Measurements from ENCODE around the gene SAMD4A. TPM values are rescaled to one million over a fixed set of nuclear protein-coding genes. Genes with fewer than 3 reads are reported as not detected.
A peak's percentile ranks its signal among the peaks of the same experiment; 100 is the strongest.

The SAMD4A gene
- total RNA-seq, 2 donors from 2014 or later = 0.26 to 1.0 TPM

DNA sequence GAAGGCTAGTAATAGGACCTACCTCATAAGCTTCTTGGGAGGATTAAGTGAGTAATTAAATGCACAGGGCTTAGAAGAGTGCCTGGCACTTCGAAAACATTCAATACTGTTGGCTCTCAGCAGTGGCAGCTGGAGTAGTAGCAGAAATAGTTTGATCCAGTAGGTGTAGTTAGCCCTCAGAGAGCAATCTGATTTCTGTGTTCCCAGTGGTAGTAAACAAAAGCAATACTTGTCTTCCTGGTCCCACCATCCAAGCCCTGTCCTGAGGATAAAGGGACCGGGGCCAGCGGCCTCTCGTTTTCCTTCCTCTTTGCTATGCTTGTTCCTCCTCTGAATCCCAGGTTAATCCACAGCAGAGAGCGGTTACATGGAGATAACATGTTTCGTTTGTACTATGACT, 131.6 kb downstream of the SAMD4A start:
- Mint-ChIP-seq H3K4me3 (no peak overlapping the region), H3K27me3 (peaks cover 44 to 61% of the 10 kb centered on the region in 2 donors), H3K27ac (no peak overlapping the region), H3K9me3 (no peaks in the 10 kb centered on the region), H3K4me1 (ENCODE audit: low read depth in 2 of 2) (no peaks in the 10 kb centered on the region), H3K36me3 (no peaks in the 10 kb centered on the region)
- no peak for DNase-seq (ENCODE audit: low spot score)
- no peak for ATAC-seq

DNA sequence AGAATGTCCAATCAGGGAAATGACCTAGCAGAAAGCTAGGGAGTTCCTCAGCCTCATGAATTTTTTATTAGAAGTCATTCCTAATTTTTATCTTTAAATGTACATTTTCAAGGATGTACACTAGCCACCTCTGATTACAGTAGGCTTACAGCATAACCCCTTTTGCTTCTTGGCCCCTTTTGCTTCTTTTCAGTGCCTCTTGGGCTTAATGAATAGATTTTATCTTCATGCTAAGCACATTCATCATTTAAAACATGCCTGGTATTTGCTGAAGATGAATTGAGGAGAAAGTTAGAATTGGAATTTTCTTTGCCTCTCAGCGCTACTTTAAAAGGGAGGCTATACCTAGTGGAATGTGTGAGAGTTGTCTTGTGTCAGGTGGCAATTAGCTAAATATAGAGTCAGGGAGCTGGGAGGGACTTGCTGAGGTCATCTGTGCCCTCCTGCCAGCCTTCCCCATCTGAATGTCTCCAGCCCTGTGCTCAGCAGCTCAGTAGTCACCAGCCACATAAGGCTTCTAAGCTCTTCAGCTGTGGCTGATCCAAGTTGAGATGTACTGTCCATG, 132.1 kb downstream of the SAMD4A start:
- Mint-ChIP-seq H3K4me1 (ENCODE audit: low read depth in 2 of 2) (no peaks in the 10 kb centered on the region), H3K27ac (no peak overlapping the region), H3K27me3 (peaks cover 38 to 56% of the 10 kb centered on the region in 2 donors), H3K36me3 (no peaks in the 10 kb centered on the region), H3K9me3 (no peaks in the 10 kb centered on the region), H3K4me3 (no peak overlapping the region)
- ATAC-seq (no peak), DNase-seq (ENCODE audit: low spot score) (no peak)

- H3K9me3 Mint-ChIP-seq = no peaks in the 10 kb centered on the region
Measured at GRCh38 chr14:54699735-54700134, 132.8 kb downstream of the SAMD4A start.

GRCh38 chr14:54700717-54701116, 133.8 kb downstream of the SAMD4A start:
- ATAC-seq = no peak
- peaks cover 29 to 46% of the 10 kb centered on the region in 2 donors for H3K27me3 Mint-ChIP-seq
- no peaks in the 10 kb centered on the region for H3K4me1 Mint-ChIP-seq (ENCODE audit: low read depth in 2 of 2)
- H3K27ac Mint-ChIP-seq = no peak overlapping the region
- no peak overlapping the region for H3K4me3 Mint-ChIP-seq
- DNase-seq (ENCODE audit: low spot score) = no peak
- H3K9me3 Mint-ChIP-seq = no peaks in the 10 kb centered on the region
- H3K36me3 Mint-ChIP-seq = no peaks in the 10 kb centered on the region

More at GRCh38 chr14:54699735-54700134, 132.8 kb downstream of the SAMD4A start:
- DNase-seq (ENCODE audit: low spot score) (no peak), ATAC-seq (no peak)
- Mint-ChIP-seq H3K4me1 (ENCODE audit: low read depth in 2 of 2) (no peaks in the 10 kb centered on the region), H3K4me3 (no peak overlapping the region), H3K36me3 (no peaks in the 10 kb centered on the region), H3K27ac (no peak overlapping the region), H3K27me3 (peaks cover 34 to 50% of the 10 kb centered on the region in 2 donors)

GRCh38 chr14:54702014-54702491, 135.1 kb downstream of the SAMD4A start:
- Mint-ChIP-seq H3K27me3 (peaks cover 31 to 48% of the 10 kb centered on the region in 2 donors), H3K9me3 (no peaks in the 10 kb centered on the region), H3K36me3 (no peaks in the 10 kb centered on the region), H3K4me3 (no peak overlapping the region), H3K27ac (no peak overlapping the region), H3K4me1 (ENCODE audit: low read depth in 2 of 2) (no peaks in the 10 kb centered on the region)
- DNase-seq (ENCODE audit: low spot score) (no peak), ATAC-seq (no peak)

DNA sequence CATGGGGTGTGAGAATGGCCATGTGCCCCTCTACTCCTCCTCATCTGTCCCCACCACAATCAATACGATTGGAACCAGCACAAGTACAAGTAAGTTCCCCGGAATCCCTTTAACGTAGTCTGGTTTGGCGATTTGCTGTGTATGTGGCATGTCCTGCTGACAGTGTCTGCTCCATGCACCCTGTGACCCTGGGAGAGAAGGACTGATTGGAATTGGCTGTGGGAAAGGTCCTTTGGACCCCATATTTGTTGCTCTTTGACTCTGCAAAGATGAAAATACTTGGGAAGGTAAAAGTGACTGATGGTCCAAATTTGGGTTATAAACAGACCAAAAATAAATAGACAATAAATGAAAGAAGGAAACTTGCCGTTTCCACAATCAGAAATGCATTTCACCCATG, 135.6 kb downstream of the SAMD4A start:
- H3K27me3 Mint-ChIP-seq = peaks cover 27 to 43% of the 10 kb centered on the region in 2 donors
- H3K36me3 Mint-ChIP-seq = no peaks in the 10 kb centered on the region
- no peaks in the 10 kb centered on the region for H3K4me1 Mint-ChIP-seq (ENCODE audit: low read depth in 2 of 2)

GRCh38 chr14:54703082-54703481, 136.2 kb downstream of the SAMD4A start:
- Mint-ChIP-seq H3K27ac (no peak overlapping the region), H3K4me1 (ENCODE audit: low read depth in 2 of 2) (no peaks in the 10 kb centered on the region), H3K36me3 (no peaks in the 10 kb centered on the region), H3K27me3 (peaks cover 27 to 41% of the 10 kb centered on the region in 2 donors), H3K4me3 (no peak overlapping the region), H3K9me3 (no peaks in the 10 kb centered on the region)
- ATAC-seq = no peak
- DNase-seq (ENCODE audit: low spot score) = no peak

More for the DNA sequence above, 135.6 kb downstream of the SAMD4A start:
- ATAC-seq (no peak), DNase-seq (ENCODE audit: low spot score) (no peak)
- H3K27ac Mint-ChIP-seq = no peak overlapping the region
- no peaks in the 10 kb centered on the region for H3K9me3 Mint-ChIP-seq
- H3K4me3 Mint-ChIP-seq = no peak overlapping the region

DNA sequence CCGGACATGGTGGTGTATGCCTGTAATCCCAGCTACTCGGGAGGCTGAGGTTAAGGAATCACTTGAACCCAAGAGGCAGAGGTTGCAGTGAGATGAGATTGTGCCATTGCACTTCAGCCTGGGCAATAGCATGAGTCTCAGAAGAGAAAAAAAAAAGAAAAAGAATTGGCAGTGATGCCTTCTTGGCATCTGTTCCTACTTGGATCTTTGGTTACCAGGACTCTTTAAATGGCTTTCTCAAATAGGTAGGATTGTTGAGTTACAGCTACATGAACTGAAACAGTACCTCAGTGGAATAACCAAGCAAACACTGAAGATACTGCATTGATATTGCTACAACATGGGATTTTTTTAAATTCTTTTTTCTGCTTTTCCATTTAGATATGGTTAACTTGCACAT, 136.8 kb downstream of the SAMD4A start:
- DNase-seq (ENCODE audit: low spot score) = no peak
- no peaks in the 10 kb centered on the region for H3K4me1 Mint-ChIP-seq (ENCODE audit: low read depth in 2 of 2)
- no peak for ATAC-seq
- no peaks in the 10 kb centered on the region for H3K9me3 Mint-ChIP-seq
- H3K4me3 Mint-ChIP-seq = no peak overlapping the region
- no peak overlapping the region for H3K27ac Mint-ChIP-seq
- H3K27me3 Mint-ChIP-seq = peaks cover 25 to 37% of the 10 kb centered on the region in 2 donors
- no peaks in the 10 kb centered on the region for H3K36me3 Mint-ChIP-seq

- Mint-ChIP-seq H3K9me3 (no peaks in the 10 kb centered on the region), H3K27me3 (peaks cover 22 to 30% of the 10 kb centered on the region in 2 donors), H3K4me3 (no peak overlapping the region), H3K27ac (no peak overlapping the region), H3K4me1 (ENCODE audit: low read depth in 2 of 2) (peaks cover 4 to 5% of the 10 kb centered on the region in 2 donors), H3K36me3 (no peaks in the 10 kb centered on the region)
- ATAC-seq = no peak
- DNase-seq (ENCODE audit: low spot score) = no peak
Measured at GRCh38 chr14:54704768-54705167, 137.8 kb downstream of the SAMD4A start.

DNA sequence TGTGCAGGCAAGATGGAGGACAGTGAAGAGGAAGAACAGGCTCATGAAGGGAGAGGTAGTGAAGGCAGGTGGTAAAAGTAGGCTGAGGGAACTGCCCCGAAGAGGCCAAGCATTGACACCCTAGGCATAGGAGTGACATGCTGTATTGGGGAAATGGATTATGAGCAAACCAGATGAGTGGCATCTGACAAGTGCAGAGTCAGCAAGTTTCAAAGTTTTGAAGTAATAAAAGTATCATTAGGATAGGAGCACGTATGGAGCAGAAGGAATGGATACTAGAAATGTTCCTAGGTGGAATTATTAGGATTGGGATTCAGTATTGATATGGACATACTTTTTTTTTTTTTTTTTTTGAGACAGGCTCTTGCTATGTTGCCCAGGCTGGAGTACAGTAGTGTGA, 139.8 kb downstream of the SAMD4A start:
- ATAC-seq = no peak

DNA sequence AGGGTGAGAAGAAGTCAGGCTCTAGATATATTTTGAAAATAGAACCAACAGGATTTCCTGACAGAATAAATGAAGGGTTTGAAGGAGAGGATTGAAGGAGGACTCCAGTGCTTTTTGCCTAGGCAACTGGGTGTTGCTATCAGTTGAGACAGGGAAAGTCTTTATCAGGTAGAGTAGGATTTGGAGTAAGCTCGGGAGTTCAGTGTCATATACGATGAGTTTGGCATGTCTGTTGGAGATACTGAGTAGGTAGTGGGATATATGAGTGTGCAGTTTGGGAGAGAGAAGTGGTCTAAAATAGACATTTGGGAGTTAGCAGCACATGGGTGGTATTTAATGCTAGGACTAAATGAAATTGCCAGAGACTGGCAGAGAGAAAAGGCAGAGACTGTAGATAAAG, 141.2 kb downstream of the SAMD4A start:
- H3K4me1 Mint-ChIP-seq (ENCODE audit: low read depth in 2 of 2) = peaks cover 4 to 5% of the 10 kb centered on the region in 2 donors
- H3K36me3 Mint-ChIP-seq = no peaks in the 10 kb centered on the region
- H3K27me3 Mint-ChIP-seq = peaks cover 16 to 32% of the 10 kb centered on the region in 2 donors
- no peak overlapping the region for H3K4me3 Mint-ChIP-seq
- no peaks in the 10 kb centered on the region for H3K9me3 Mint-ChIP-seq
- H3K27ac Mint-ChIP-seq = no peak overlapping the region
- ATAC-seq = no peak
- DNase-seq (ENCODE audit: low spot score) = no peak

More for the DNA sequence above, 139.8 kb downstream of the SAMD4A start:
- Mint-ChIP-seq H3K27me3 (peaks cover 15 to 30% of the 10 kb centered on the region in 2 donors), H3K27ac (no peak overlapping the region), H3K4me3 (no peak overlapping the region), H3K9me3 (no peaks in the 10 kb centered on the region), H3K4me1 (ENCODE audit: low read depth in 2 of 2) (peaks cover 4 to 5% of the 10 kb centered on the region in 2 donors), H3K36me3 (no peaks in the 10 kb centered on the region)
- no peak for DNase-seq (ENCODE audit: low spot score)

GRCh38 chr14:54708982-54709381, 142.1 kb downstream of the SAMD4A start:
- Mint-ChIP-seq H3K27ac (no peak overlapping the region), H3K36me3 (no peaks in the 10 kb centered on the region), H3K9me3 (no peaks in the 10 kb centered on the region), H3K4me1 (ENCODE audit: low read depth in 2 of 2) (peaks cover 4 to 5% of the 10 kb centered on the region in 2 donors), H3K4me3 (no peak overlapping the region), H3K27me3 (peaks cover 16 to 33% of the 10 kb centered on the region in 2 donors)
- DNase-seq (ENCODE audit: low spot score) (no peak), ATAC-seq (no peak)

DNA sequence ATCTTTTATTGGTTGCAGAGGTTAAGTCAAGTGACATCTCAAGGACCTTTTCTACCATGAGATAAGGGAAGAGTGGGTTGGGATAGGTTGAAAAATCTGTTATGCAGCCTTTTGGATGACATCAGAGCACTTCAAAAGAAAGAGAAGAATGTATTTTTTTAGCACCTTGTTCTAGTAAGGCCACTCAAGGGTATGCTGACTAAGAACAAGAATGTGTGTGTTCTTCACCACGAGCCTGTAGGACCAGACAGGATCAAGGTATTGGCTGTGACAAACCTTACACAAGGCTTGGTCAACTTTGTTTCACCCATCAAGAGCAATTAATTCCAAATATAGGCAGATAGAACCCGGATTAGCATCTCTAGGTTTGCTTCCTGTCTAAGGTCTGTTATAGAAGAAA, 142.5 kb downstream of the SAMD4A start:
- peaks cover 19 to 38% of the 10 kb centered on the region in 2 donors for H3K27me3 Mint-ChIP-seq
- peak in 1 of 2 donors; percentile 72 for ATAC-seq
- DNase-seq (ENCODE audit: low spot score) = no peak
- H3K36me3 Mint-ChIP-seq = no peaks in the 10 kb centered on the region
- no peaks in the 10 kb centered on the region for H3K9me3 Mint-ChIP-seq
- H3K4me1 Mint-ChIP-seq (ENCODE audit: low read depth in 2 of 2) = peaks cover 4 to 5% of the 10 kb centered on the region in 2 donors
- H3K4me3 Mint-ChIP-seq = no peak overlapping the region
- no peak overlapping the region for H3K27ac Mint-ChIP-seq

DNA sequence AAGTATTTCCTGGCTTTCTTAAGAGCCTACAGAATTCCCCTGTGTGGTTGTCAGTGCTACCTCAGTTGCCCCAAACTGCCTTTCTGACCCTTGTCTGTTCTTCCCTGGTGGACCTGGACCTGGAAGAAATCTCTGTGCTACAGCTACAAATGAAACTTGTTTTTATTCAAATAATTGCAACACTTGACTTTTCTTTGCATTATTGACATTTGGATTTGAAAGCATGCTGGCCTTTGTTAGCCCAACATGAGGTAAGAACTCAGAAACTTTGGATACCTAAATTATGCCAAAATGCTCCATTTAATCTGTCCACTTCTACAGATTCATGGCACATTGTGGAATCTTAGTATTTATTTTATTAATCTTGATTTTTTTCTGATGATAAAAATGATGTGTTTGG, 142.9 kb downstream of the SAMD4A start:
- peaks cover 21 to 42% of the 10 kb centered on the region in 2 donors for H3K27me3 Mint-ChIP-seq
- H3K9me3 Mint-ChIP-seq = no peaks in the 10 kb centered on the region
- H3K4me3 Mint-ChIP-seq = no peak overlapping the region
- no peak for DNase-seq (ENCODE audit: low spot score)
- no peak for ATAC-seq
- peaks cover 4 to 5% of the 10 kb centered on the region in 2 donors for H3K4me1 Mint-ChIP-seq (ENCODE audit: low read depth in 2 of 2)
- no peak overlapping the region for H3K27ac Mint-ChIP-seq
- no peaks in the 10 kb centered on the region for H3K36me3 Mint-ChIP-seq

DNA sequence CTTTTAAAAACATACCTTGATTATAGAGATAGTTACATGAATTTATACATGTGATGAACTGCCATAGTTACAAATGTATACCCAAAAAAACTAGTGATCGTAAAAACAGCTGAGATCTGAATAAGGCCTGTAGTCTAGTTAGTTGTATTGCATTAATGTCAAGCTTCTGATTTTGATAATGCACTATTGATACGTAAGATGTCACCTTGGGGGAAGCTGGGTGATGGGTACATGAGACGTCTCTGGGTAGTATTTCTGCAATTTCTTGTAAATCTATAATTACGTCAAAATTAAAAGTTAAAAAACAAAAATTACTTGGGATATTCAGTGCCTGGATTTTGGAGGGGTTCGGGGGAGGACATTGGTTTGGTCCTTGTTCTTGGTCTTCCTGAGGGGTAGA, 144.4 kb downstream of the SAMD4A start:
- no peaks in the 10 kb centered on the region for H3K36me3 Mint-ChIP-seq
- ATAC-seq = no peak
- peaks cover 4 to 5% of the 10 kb centered on the region in 2 donors for H3K4me1 Mint-ChIP-seq (ENCODE audit: low read depth in 2 of 2)
- peaks cover 24 to 46% of the 10 kb centered on the region in 2 donors for H3K27me3 Mint-ChIP-seq
- no peak overlapping the region for H3K27ac Mint-ChIP-seq
- H3K9me3 Mint-ChIP-seq = no peaks in the 10 kb centered on the region
- H3K4me3 Mint-ChIP-seq = no peak overlapping the region
- DNase-seq (ENCODE audit: low spot score) = no peak
